GM18498 (cell line): ENCODE results near the gene TUFM.
"Not testable (repeated sequence)": the region's sequence is repeated elsewhere in the genome, so short reads cannot be mapped to it uniquely, and the experiment has no call there.

Experiments
- ATAC-seq: cut with Tn5 transposase; IDR thresholded peaks from one replicate; pipeline ENCODE4 v1.9.1; 2021; ENCODE audit warnings: mild to moderate bottlenecking, moderate library complexity; ENCODE audit not compliant: unreplicated experiment

TUFM gene

GRCh38 chr16:28875134-28876018 lies 29.2 kb upstream of the TUFM start:
- ATAC-seq, result no peak

GRCh38 chr16:28874406-28874805 lies 28.3 kb upstream of the TUFM start:
- ATAC-seq, result no peak

- no peak for ATAC-seq
These were observed 27.5 kb upstream of the TUFM start for GRCh38 chr16:28873543-28874201.

DNA sequence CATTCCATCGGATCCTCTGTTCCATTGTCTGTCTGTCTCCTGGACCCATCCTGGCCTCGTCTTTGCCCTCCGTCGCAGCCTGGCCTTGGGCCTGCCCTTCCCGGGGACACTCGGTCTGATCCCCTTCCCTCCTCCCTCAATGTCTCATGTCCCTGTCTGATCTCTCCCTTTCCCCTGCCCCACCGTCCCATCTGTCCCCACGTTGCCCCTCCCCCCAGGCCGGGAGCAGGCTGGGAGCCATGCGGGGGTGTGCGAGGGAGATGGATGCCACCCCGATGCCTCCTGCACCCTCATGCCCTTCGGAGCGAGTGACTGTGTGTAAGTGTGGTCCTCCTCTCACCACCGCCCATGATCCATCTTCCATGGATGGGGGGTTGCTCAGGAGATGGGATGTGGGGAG lies 26.8 kb upstream of the TUFM start:
- no peak for ATAC-seq

GRCh38 chr16:28869201-28869600 lies 23.1 kb upstream of the TUFM start:
- ATAC-seq, result no peak

GRCh38 chr16:28867646-28868045 lies 21.5 kb upstream of the TUFM start:
- ATAC-seq, result not testable (repeated sequence)

DNA sequence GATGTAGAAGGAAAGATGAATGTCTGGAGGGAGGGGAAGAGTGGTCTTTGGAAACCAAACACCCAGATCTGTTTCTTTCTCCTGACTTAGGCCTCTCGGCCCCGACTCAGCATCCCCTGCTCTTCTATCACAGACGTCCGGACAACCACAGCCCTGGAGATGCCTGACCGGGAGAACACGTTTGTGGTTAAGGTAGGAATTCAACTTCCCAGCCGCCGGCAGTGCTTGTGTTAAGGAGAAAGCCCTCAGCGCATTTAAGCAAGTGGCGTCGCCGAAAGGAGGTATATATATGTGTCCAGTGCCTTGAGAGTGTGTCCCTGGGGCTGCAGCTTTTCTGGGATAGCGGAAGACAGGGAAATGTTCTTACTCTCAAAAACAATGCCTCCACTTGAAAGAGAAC lies 21.1 kb upstream of the TUFM start:
- ATAC-seq, result no peak

- no peak for ATAC-seq
These were observed 20.3 kb upstream of the TUFM start for GRCh38 chr16:28866454-28866804.

GRCh38 chr16:28865722-28866453 lies 19.7 kb upstream of the TUFM start:
- ATAC-seq, result no peak

GRCh38 chr16:28865001-28865688 lies 19.0 kb upstream of the TUFM start:
- no peak for ATAC-seq

DNA sequence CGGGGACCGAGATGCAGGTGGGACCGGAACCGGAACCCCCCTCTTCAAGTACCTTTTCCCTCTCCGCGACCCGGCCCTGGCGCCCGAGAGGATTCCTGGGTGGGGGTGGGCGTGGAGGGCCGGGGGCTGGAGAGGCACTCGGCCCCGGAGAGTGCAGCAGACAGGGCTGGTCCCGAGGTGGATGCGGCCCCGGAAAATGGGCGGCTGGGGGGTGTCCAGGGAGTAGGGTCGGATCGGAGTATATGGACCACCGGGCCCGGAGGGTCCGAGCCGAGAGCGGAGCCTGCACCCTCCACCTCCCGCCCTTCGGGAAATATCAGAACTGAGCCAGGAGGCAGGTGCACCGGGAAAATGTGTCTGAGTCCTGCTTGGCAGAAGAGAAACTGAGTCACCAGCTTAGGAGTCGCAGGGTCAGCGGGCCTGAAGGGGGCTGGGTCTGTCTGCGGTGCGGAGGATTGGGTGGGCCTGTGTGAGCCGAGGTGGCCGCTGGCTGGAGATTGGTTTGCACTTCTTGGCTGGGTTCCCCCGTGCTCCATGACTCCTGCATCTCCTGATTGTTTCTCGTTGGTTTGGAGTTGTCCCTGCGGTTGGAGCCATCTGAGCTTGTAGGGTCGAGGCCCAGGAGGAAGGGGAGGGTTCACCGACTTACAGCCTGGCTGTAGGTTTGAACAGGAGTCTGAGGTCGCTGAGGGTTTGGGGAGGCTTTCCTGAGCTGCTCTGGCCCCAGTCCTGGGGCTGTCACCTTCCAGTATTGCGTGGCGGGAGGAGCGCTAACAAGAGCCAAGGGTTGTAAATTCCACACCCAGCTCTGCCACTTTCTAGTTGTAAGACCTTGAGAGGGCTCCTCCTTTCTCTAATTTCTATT lies 18.0 kb upstream of the TUFM start:
- ATAC-seq, result no peak

DNA sequence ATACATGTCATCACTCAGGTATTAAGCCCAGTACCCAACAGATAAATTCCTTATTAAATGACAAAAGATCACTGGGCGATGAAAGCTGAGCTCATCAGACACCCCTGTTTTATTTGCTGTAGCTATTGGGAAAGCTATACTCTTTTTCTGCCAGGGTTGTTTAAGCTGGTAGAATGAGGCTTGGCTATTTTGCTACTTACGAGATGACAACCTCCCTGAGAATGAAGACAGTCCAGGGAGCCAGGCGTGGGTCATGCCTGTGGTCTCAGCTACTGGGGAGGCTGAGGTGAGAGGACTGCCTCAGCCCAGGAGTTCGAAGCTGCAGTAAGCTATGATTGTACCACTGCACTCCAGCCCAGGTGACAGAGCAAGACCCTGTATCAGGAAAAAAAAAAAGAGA lies 13.2 kb upstream of the TUFM start:
- ATAC-seq, result no peak

DNA sequence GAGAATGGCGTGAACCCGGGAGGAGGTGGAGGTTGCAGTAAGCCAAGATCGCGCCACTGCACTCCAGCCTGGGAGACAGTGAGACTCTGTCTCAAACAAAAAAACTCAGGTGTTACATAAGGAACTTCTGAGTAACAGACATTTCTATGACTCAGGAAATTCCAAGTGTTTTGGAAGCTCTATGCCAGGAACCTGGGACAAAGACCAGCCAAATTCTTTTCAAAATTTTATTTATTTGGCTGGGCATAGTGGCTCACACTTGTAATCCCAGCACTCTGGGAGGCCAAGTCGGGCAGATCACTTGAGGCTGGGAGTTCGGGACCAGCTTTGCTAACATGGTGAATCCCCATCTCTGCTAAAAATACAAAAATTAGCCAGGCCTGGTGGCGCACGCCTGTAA lies 12.3 kb upstream of the TUFM start:
- ATAC-seq, result no peak

GRCh38 chr16:28846933-28847273 lies 755 bp upstream of the TUFM start:
- peak; percentile 3 for ATAC-seq

DNA sequence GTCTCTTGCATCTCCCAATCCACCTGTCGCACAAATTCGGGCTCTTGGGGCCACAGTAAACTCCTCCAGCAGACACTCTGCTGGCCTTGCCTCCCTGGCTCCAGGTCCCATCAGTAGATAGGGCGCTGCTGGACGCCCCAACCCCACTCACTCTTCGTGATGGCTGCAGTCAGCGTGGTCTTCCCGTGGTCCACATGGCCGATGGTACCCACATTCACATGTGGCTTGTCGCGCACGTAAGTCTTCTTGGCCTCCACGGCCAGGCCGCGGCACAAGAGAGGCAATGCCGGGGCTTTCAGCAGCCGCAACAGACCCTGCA lies 428 bp downstream of the TUFM start:
- ATAC-seq, result peak; percentile 6

- no peak for ATAC-seq
These were observed 855 bp downstream of the TUFM start for GRCh38 chr16:28845293-28845692.

- ATAC-seq, result no peak
These were observed 1.8 kb downstream of the TUFM start for GRCh38 chr16:28844226-28844885.

- ATAC-seq, result no peak
These were observed 2.4 kb downstream of the TUFM start for GRCh38 chr16:28843766-28844165.

DNA sequence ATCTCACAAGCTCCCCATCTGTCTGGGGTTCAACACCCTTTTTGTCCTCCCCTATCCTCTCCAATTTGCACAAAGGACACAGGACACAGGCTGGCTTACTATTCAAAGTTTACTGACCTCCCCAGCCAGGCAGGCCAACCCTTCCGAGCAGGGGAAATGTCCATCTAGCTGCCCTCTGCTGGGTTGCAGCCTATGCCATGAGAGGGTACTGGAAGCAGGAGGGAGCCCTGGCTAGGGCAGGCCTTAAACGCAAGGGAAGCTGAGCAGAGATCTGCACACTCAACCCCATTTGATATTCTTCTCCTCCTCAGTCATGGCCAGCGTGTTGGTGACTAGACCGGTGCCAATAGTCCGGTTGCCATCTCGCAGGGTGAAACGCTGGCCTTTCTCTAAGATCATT lies 3.5 kb downstream of the TUFM start:
- no peak for ATAC-seq

GRCh38 chr16:28839899-28840298 lies 6.2 kb downstream of the TUFM start:
- no peak for ATAC-seq
